Neural crest cell (in vitro differentiated cells): ENCODE data around the gene FAM117B. TPM values are rescaled to one million over a fixed set of nuclear protein-coding genes. Genes with fewer than 3 reads are reported as not detected.

ENCODE experiments used
- DNase-seq: peaks from one replicate; pipeline ENCODE4 v3.0.0; 2021; ENCODE audit warnings: low read depth, mixed read lengths, low spot score
- H3K27ac Mint-ChIP-seq: one replicate; pipeline ENCODE4 v1.8.0; 2021; ENCODE audit warnings: mild to moderate bottlenecking, mixed read lengths; ENCODE audit not compliant: unreplicated experiment
- H3K27me3 Mint-ChIP-seq: 2 replicates; pipeline ENCODE4 v1.8.0; 2021; ENCODE audit warnings: low read depth, mild to moderate bottlenecking, mixed read lengths
- H3K36me3 Mint-ChIP-seq: 2 replicates; pipeline ENCODE4 v1.8.0; 2021; ENCODE audit warnings: low read depth, mild to moderate bottlenecking, mixed read lengths
- H3K4me1 Mint-ChIP-seq: 2 replicates; pipeline ENCODE4 v1.8.0; 2021; ENCODE audit warnings: mixed read lengths
- H3K4me3 Mint-ChIP-seq: one replicate; pipeline ENCODE4 v1.8.0; 2021; ENCODE audit warnings: mild to moderate bottlenecking, mixed read lengths
- H3K9me3 Mint-ChIP-seq: 2 replicates; pipeline ENCODE4 v1.8.0; 2021; ENCODE audit warnings: mixed read lengths
- CTCF ChIP-seq: fragments of 200-600 bp; sonication (generic); conservative IDR thresholded peaks from 2 replicates; pipeline ENCODE4 v1.5.0; 2021; ENCODE audit warnings: antibody characterized with exemption, mild to moderate bottlenecking
- total RNA-seq: library from RNA; stranded (reverse); gene quantifications from 2 replicates; pipeline ENCODE4 v1.2.1, GENCODE V29; 2021

Gene FAM117B
- total RNA-seq, 1 donor from 2014 or later, result 22.8 TPM

- no peak for TF ChIP-seq CTCF
- Mint-ChIP-seq H3K4me3 (no peak overlapping the region), H3K4me1 (no peaks in the 10 kb centered on the region), H3K27ac (no peak overlapping the region), H3K36me3 (peaks cover 32% of the 10 kb centered on the region), H3K9me3 (peaks cover 13% of the 10 kb centered on the region), H3K27me3 (no peaks in the 10 kb centered on the region)
- no peak for DNase-seq
These were observed 45.2 kb downstream of the FAM117B start for GRCh38 chr2:202679980-202680379.

GRCh38 chr2:202680512-202680911, 45.7 kb downstream of the FAM117B start:
- no peak overlapping the region for H3K4me3 Mint-ChIP-seq
- H3K4me1 Mint-ChIP-seq, result no peaks in the 10 kb centered on the region
- H3K9me3 Mint-ChIP-seq, result peaks cover 13% of the 10 kb centered on the region
- DNase-seq, result no peak
- H3K27ac Mint-ChIP-seq, result no peak overlapping the region
- no peak for TF ChIP-seq CTCF
- no peaks in the 10 kb centered on the region for H3K27me3 Mint-ChIP-seq
- H3K36me3 Mint-ChIP-seq, result peaks cover 30% of the 10 kb centered on the region

- TF ChIP-seq CTCF, result no peak
- Mint-ChIP-seq H3K36me3 (peaks cover 27% of the 10 kb centered on the region), H3K27ac (no peak overlapping the region), H3K27me3 (no peaks in the 10 kb centered on the region), H3K9me3 (peaks cover 13% of the 10 kb centered on the region), H3K4me1 (no peaks in the 10 kb centered on the region), H3K4me3 (no peak overlapping the region)
- no peak for DNase-seq
These were observed 47.0 kb downstream of the FAM117B start for GRCh38 chr2:202681688-202682205.

GRCh38 chr2:202682274-202682673, 47.5 kb downstream of the FAM117B start:
- H3K4me3 Mint-ChIP-seq, result no peak overlapping the region

GRCh38 chr2:202687276-202687675, 52.5 kb downstream of the FAM117B start:
- DNase-seq, result no peak
- Mint-ChIP-seq H3K36me3 (peaks cover 4% of the 10 kb centered on the region), H3K27ac (no peak overlapping the region), H3K27me3 (no peaks in the 10 kb centered on the region), H3K4me1 (no peaks in the 10 kb centered on the region), H3K9me3 (no peaks in the 10 kb centered on the region), H3K4me3 (no peak overlapping the region)
- no peak for TF ChIP-seq CTCF

More at GRCh38 chr2:202682274-202682673, 47.5 kb downstream of the FAM117B start:
- Mint-ChIP-seq H3K4me1 (no peaks in the 10 kb centered on the region), H3K9me3 (peaks cover 13% of the 10 kb centered on the region), H3K27me3 (no peaks in the 10 kb centered on the region), H3K36me3 (peaks cover 27% of the 10 kb centered on the region), H3K27ac (no peak overlapping the region)
- DNase-seq, result no peak
- TF ChIP-seq CTCF, result no peak

GRCh38 chr2:202689459-202689858, 54.7 kb downstream of the FAM117B start:
- H3K36me3 Mint-ChIP-seq, result peaks cover under 1% of the 10 kb centered on the region
- H3K9me3 Mint-ChIP-seq, result no peaks in the 10 kb centered on the region
- no peak for TF ChIP-seq CTCF
- DNase-seq, result no peak
- no peaks in the 10 kb centered on the region for H3K27me3 Mint-ChIP-seq
- no peak overlapping the region for H3K27ac Mint-ChIP-seq
- H3K4me3 Mint-ChIP-seq, result no peak overlapping the region
- no peaks in the 10 kb centered on the region for H3K4me1 Mint-ChIP-seq
